Upper lobe of left lung (tissue), 4 donors: ENCODE results near the gene FRK.

ENCODE experiments used
- POLR2A ChIP-seq, 4 donors: fragments of 450-650 bp; IDR thresholded peaks; one replicate each; pipeline ENCODE4 v1.5.1; 2016 to 2017; ENCODE audit warnings: antibody characterized with exemption in 4 of 4, mild to moderate bottlenecking in 2 of 4
- TF ChIP-seq, protein P1 (sequence below), 6 experiments: fragments of 450-650 bp in 4 of 6; fragments of 200-600 bp in 2 of 6; sonication (generic) in 2 of 6; IDR thresholded peaks; one replicate each; pipeline ENCODE4 v1.5.1; 2016 to 2019; ENCODE audit warnings: antibody characterized with exemption in 6 of 6

DNA sequence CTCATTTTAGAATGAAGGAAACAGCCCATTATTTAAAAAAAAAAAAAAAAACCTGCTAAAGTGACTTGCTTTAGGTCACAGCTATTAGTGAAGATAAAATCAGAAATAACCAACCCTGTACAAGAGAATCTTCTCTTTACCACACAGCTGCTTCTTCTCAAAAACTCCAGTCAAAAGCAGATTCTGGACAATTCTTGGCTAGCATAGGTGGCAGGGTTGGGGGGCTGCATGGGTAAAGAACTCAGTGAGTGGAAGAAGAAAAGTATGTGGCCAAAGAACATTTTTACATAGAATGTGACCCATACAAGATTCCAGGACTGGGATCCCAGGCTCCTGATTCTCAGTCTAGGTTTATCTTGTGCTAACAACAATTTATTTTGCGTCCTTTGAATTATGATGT, 9.4 kb upstream of the FRK start:
- TF ChIP-seq POLR2A (IDR thresholded peaks at IDR 0.05) = no peak
- TF ChIP-seq, protein P1, sequence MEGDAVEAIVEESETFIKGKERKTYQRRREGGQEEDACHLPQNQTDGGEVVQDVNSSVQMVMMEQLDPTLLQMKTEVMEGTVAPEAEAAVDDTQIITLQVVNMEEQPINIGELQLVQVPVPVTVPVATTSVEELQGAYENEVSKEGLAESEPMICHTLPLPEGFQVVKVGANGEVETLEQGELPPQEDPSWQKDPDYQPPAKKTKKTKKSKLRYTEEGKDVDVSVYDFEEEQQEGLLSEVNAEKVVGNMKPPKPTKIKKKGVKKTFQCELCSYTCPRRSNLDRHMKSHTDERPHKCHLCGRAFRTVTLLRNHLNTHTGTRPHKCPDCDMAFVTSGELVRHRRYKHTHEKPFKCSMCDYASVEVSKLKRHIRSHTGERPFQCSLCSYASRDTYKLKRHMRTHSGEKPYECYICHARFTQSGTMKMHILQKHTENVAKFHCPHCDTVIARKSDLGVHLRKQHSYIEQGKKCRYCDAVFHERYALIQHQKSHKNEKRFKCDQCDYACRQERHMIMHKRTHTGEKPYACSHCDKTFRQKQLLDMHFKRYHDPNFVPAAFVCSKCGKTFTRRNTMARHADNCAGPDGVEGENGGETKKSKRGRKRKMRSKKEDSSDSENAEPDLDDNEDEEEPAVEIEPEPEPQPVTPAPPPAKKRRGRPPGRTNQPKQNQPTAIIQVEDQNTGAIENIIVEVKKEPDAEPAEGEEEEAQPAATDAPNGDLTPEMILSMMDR (IDR thresholded peaks at IDR 0.05) = no peak
